ENCODE measurements around the gene TPRA1. TPM values are rescaled to one million over a fixed set of nuclear protein-coding genes. Genes with fewer than 3 reads are reported as not detected.
A peak's percentile ranks its signal among the peaks of the same experiment; 100 is the strongest.

The TPRA1 gene
- total and polyA plus RNA-seq, 8 donors, result 10.1 to 46.4 (median 19.6) TPM

DNA sequence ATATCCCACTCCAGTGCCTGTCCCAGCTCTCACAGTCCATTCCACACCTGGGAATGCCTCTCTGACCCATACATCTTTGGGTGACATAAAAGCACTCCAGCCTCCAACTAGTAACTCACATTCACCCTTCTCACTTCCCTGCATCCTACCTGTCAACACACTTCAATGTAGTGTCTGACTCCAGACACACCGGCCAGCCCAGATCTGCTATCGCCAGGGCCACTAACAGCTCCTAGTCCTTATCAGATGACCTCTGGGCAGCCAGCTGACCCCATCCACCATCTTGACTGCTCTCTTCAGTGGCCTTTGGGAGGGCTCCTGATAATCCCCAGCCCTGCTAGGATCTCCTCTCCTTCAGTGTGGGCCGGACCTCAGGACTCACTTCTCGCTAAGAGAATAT lies 4.8 kb upstream of the TPRA1 start:
- peaks cover 0 to 2% (median 0%) of the 10 kb centered on the region in 4 donors for H3K36me3 ChIP-seq
- DNase-seq, result no peak
- no peak overlapping the region for H3K27ac ChIP-seq
- H3K9me3 ChIP-seq, result no peaks in the 10 kb centered on the region
- no peaks in the 10 kb centered on the region for H3K27me3 ChIP-seq
- TF ChIP-seq POLR2AphosphoS5 (IDR thresholded peaks at IDR 0.05), result no peak
- TF ChIP-seq POLR2A (IDR thresholded peaks at IDR 0.05), result no peak
- no peak for TF ChIP-seq EP300 (IDR thresholded peaks at IDR 0.05)
- TF ChIP-seq, protein P1, sequence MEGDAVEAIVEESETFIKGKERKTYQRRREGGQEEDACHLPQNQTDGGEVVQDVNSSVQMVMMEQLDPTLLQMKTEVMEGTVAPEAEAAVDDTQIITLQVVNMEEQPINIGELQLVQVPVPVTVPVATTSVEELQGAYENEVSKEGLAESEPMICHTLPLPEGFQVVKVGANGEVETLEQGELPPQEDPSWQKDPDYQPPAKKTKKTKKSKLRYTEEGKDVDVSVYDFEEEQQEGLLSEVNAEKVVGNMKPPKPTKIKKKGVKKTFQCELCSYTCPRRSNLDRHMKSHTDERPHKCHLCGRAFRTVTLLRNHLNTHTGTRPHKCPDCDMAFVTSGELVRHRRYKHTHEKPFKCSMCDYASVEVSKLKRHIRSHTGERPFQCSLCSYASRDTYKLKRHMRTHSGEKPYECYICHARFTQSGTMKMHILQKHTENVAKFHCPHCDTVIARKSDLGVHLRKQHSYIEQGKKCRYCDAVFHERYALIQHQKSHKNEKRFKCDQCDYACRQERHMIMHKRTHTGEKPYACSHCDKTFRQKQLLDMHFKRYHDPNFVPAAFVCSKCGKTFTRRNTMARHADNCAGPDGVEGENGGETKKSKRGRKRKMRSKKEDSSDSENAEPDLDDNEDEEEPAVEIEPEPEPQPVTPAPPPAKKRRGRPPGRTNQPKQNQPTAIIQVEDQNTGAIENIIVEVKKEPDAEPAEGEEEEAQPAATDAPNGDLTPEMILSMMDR (IDR thresholded peaks at IDR 0.05), result no peak
- WGBS, 5 donors, result 75 to 87% (median 79%) methylated on average over 4 of the region's 4 CpGs
- peaks cover 14 to 39% (median 29%) of the 10 kb centered on the region in 4 donors for H3K4me1 ChIP-seq
- intact Hi-C loops (cut with DNase I; ENCODE audit: low total_unique reads), result no loop called here
- no peak overlapping the region for H3K4me3 ChIP-seq

DNA sequence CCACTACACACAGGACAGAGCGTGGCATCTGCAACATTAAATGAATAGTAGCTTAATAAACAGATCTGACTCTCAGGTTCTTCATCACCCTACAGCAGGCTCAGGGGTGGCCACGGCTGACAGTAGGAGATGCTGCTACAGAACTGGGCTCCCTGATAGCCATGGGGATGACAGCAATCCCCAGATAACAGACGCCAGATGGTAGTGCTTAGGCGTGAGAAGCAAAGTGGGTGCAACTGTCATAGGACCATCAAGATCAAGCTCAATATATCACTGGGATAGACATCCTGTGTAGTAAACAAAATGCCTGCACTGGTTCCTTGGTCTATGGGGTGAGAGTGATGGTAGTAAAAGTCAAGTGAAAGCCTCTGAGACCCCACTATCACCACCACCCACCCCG lies 2.6 kb upstream of the TPRA1 start:
- Histone ChIP-seq H3K27ac (no peak overlapping the region), H3K9me3 (no peaks in the 10 kb centered on the region), H3K27me3 (no peaks in the 10 kb centered on the region), H3K4me3 (no peak overlapping the region), H3K36me3 (no peaks in the 10 kb centered on the region), H3K4me1 (peaks cover 27 to 36% (median 34%) of the 10 kb centered on the region in 4 donors)
- intact Hi-C loops (cut with DNase I; ENCODE audit: low total_unique reads), result no loop called here
- TF ChIP-seq, protein P1 (IDR thresholded peaks at IDR 0.05), result no peak
- no peak for TF ChIP-seq POLR2A (IDR thresholded peaks at IDR 0.05)
- TF ChIP-seq POLR2AphosphoS5 (IDR thresholded peaks at IDR 0.05), result no peak
- TF ChIP-seq EP300 (IDR thresholded peaks at IDR 0.05), result no peak
- WGBS, 5 donors, result 91 to 96% (median 94%) methylated on average over 5 of the region's 5 CpGs
- no peak for DNase-seq

DNA sequence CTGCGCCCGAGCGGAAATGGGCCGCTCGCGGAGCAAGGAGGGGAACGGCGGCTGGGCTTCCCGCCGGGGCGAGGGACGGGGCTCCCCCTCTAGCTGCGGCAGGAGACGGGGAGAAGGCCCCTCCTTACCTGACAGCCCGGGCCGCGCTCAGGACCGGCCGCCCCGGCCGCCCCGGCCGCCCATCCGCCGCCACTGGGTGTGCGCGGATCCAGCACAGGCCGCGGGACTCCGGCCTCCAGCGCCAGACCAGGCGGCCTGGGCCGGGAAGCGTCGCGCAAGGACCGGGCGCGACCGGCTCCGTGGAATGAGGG lies 296 bp downstream of the TPRA1 start:
- Histone ChIP-seq H3K36me3 (no peaks in the 10 kb centered on the region), H3K9me3 (no peaks in the 10 kb centered on the region), H3K4me1 (peaks cover 38 to 57% (median 49%) of the 10 kb centered on the region in 4 donors), H3K4me3 (peak overlapping the region; percentile 92 to 99 (median 98)), H3K27me3 (no peaks in the 10 kb centered on the region), H3K27ac (peak overlapping the region; percentile 89 to 97 (median 94))
- TF ChIP-seq EP300 (IDR thresholded peaks at IDR 0.05) (no peak), POLR2A (IDR thresholded peaks at IDR 0.05) (no peak), POLR2AphosphoS5 (IDR thresholded peaks at IDR 0.05) (peak in 1 of 3 donors; percentile 43)
- TF ChIP-seq, protein P1 (IDR thresholded peaks at IDR 0.05), result no peak
- DNase-seq, result no peak
- 0 to 1% (median 1%) methylated on average over 8 to 41 of the region's 41 CpGs for WGBS, 5 donors
- intact Hi-C loops (cut with DNase I; ENCODE audit: low total_unique reads), result no loop called here

DNA sequence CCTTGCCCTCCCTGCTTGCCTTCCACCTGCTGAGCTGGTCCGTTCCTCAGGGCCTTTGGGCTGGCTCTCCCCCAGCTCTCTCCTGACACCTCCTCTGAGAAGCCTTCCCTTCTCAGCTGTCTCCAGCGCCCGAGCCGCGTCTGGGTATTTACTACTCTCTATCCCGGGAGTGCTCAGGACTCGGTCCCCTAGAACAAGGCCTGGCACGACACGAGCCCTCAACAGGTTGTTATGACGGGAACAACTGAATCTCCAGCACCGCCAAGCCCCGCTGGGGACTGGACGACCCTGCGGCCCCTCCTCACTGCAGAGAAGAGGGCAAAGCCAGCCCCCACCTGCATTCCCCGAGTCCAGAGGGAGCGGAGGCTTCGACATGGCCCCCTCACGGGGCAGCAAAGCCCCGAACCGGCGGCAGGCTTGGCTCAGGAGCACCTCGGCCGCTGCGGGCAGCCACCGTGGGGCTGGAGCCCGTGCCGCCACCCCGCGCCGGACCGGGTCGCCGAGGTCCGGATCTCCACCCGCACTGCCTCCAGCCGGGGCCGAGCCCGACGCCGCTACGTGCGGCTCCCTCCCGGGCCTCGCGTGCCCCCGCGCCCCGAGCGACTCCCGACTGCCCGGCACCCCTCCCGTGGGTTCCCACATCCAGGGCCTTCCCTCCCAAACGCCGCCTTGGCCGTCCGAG lies 792 bp downstream of the TPRA1 start:
- DNase-seq, result peak in 1 of 2 donors; percentile 43
- Histone ChIP-seq H3K27ac (peak overlapping the region; percentile 89 to 97 (median 94)), H3K27me3 (no peaks in the 10 kb centered on the region), H3K9me3 (no peaks in the 10 kb centered on the region), H3K36me3 (no peaks in the 10 kb centered on the region), H3K4me1 (peaks cover 42 to 62% (median 52%) of the 10 kb centered on the region in 4 donors), H3K4me3 (peak overlapping the region; percentile 92 to 99 (median 98))
- intact Hi-C loops (cut with DNase I; ENCODE audit: low total_unique reads), result no loop called here
- TF ChIP-seq EP300 (IDR thresholded peaks at IDR 0.05), result no peak
- TF ChIP-seq, protein P1 (IDR thresholded peaks at IDR 0.05), result no peak
- TF ChIP-seq POLR2A (IDR thresholded peaks at IDR 0.05), result no peak
- no peak for TF ChIP-seq POLR2AphosphoS5 (IDR thresholded peaks at IDR 0.05)
- 0 to 2% (median 1%) methylated on average over 14 to 56 of the region's 56 CpGs for WGBS, 5 donors
